GM12891 (cell line): ENCODE data around the gene OTOG.

Experiments
- PAX5 ChIP-seq: IDR thresholded peaks from 2 replicates; pipeline ENCODE4 v1.6.1; 2011; ENCODE audit warnings: low read length, moderate library complexity, mild to moderate bottlenecking; ENCODE audit not compliant: insufficient read depth, severe bottlenecking
- POLR2A ChIP-seq: IDR thresholded peaks from 2 replicates; pipeline ENCODE4 v1.6.1; 2011; ENCODE audit warnings: low read depth, low read length, control low read depth
- POLR2AphosphoS5 ChIP-seq: IDR thresholded peaks from 2 replicates; pipeline ENCODE4 v1.6.1; 2011; ENCODE audit warnings: low read depth, low read length, control low read depth
- SPI1 ChIP-seq: IDR thresholded peaks from 2 replicates; pipeline ENCODE4 v1.6.1; 2011; ENCODE audit warnings: low read depth, low read length, control low read depth
- TAF1 ChIP-seq: IDR thresholded peaks from 2 replicates; pipeline ENCODE4 v1.6.1; 2011; ENCODE audit warnings: low read depth, low read length, control low read depth

GRCh38 chr11:17634776-17635550 lies 87.9 kb downstream of the OTOG start:
- TF ChIP-seq POLR2A (no peak), SPI1 (no peak), POLR2AphosphoS5 (no peak), PAX5 (no peak), TAF1 (no peak)
